ENCODE results near the gene CPNE2.

The CPNE2 gene

GRCh38 chr16:57196753-57197152 lies 104.4 kb downstream of the CPNE2 start:
- no CpG with 5 or more reads among the region's 3 CpGs for WGBS (ENCODE audit: insufficient coverage, insufficient read length)

More at GRCh38 chr16:57196753-57197152, 104.4 kb downstream of the CPNE2 start:
- H3K4me3 ChIP-seq (ENCODE audit: low read length), result no peak overlapping the region
- H3K9me3 ChIP-seq (ENCODE audit: control insufficient read depth, insufficient read depth, low read length), result no peaks in the 10 kb centered on the region
- H3K36me3 ChIP-seq (ENCODE audit: control insufficient read depth, insufficient read depth, low read length), result no peaks in the 10 kb centered on the region
- no peak for DNase-seq (ENCODE audit: low read depth, low spot score)
- H3K4me1 ChIP-seq (ENCODE audit: control insufficient read depth, insufficient read depth, low read length), result no peaks in the 10 kb centered on the region
- H3K27ac ChIP-seq (ENCODE audit: low read length), result no peak overlapping the region
- H3K27me3 ChIP-seq (ENCODE audit: control insufficient read depth, insufficient read depth, low read length), result no peaks in the 10 kb centered on the region
